Measurements from ENCODE around the gene CHST15. TPM values are rescaled to one million over a fixed set of nuclear protein-coding genes. Genes with fewer than 3 reads are reported as not detected.

Gene CHST15
- total and polyA plus RNA-seq, 8 donors: 2.6 to 30.4 (median 14.6) TPM

DNA sequence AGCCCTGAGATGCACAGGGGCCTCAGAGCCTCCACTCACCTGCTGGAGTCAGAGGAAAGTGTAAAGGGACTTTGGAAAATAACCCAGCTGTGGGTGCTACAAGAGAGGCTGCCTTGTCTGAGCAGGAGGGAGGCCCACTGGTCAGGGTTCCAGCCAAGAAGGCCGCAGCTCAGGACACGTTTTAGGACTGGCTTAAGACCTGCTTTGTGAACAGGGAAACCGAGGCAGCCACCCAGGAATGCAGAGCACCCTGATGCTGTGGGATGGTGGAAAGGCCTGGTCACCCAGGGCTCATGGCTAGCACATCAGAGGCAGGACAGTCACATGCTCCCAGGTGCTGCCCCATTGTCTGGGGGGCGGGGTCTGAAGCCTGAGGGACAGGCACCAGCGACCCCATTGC is 38.9 kb upstream of the CHST15 start:
- no peak overlapping the region for H3K27ac ChIP-seq
- H3K4me1 ChIP-seq: no peaks in the 10 kb centered on the region
- peaks cover 0 to 2% (median 0%) of the 10 kb centered on the region in 3 donors for H3K27me3 ChIP-seq
- no peaks in the 10 kb centered on the region for H3K9me3 ChIP-seq
- no peak overlapping the region for H3K4me3 ChIP-seq
- TF ChIP-seq POLR2AphosphoS5 (IDR thresholded peaks at IDR 0.05) (no peak), EP300 (IDR thresholded peaks at IDR 0.05) (no peak), CTCF (IDR thresholded peaks at IDR 0.05) (no peak), POLR2A (IDR thresholded peaks at IDR 0.05) (no peak)
- intact Hi-C loops (cut with DNase I; ENCODE audit: low total_unique reads): no loop called here
- 75 to 88% (median 82%) methylated on average over 5 of the region's 5 CpGs for WGBS, 5 donors
- no peak for DNase-seq
- no peaks in the 10 kb centered on the region for H3K36me3 ChIP-seq

DNA sequence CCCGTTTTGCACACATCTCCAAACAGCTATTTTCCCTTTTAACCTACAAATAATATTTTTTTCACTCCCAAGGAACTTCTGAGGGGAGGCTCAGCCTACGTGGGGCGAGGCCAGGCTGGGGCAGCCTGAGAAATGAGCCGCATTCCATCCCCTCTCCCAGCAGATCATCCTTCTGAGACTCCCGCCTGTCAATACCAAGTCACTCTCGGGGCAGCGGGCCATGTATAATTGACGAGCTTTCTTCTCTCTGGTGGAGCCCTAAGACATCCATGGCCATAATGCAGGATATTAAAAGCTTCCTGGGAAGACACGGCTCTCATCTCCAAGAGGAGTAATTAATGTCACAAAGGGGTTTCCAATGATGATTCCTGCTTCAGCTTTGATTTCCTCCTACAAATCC is 37.8 kb upstream of the CHST15 start:
- peaks cover 0 to 2% (median 0%) of the 10 kb centered on the region in 3 donors for H3K27me3 ChIP-seq
- WGBS, 5 donors: 82 to 86% (median 84%) methylated on average over 9 of the region's 9 CpGs
- H3K4me3 ChIP-seq: no peak overlapping the region
- no peak for TF ChIP-seq CTCF (IDR thresholded peaks at IDR 0.05)
- no peak for TF ChIP-seq POLR2A (IDR thresholded peaks at IDR 0.05)
- TF ChIP-seq EP300 (IDR thresholded peaks at IDR 0.05): no peak
- no peak for TF ChIP-seq POLR2AphosphoS5 (IDR thresholded peaks at IDR 0.05)
- H3K36me3 ChIP-seq: no peaks in the 10 kb centered on the region
- intact Hi-C loops (cut with DNase I; ENCODE audit: low total_unique reads): no loop called here
- H3K9me3 ChIP-seq: no peaks in the 10 kb centered on the region
- no peak overlapping the region for H3K27ac ChIP-seq
- H3K4me1 ChIP-seq: no peaks in the 10 kb centered on the region
- no peak for DNase-seq

DNA sequence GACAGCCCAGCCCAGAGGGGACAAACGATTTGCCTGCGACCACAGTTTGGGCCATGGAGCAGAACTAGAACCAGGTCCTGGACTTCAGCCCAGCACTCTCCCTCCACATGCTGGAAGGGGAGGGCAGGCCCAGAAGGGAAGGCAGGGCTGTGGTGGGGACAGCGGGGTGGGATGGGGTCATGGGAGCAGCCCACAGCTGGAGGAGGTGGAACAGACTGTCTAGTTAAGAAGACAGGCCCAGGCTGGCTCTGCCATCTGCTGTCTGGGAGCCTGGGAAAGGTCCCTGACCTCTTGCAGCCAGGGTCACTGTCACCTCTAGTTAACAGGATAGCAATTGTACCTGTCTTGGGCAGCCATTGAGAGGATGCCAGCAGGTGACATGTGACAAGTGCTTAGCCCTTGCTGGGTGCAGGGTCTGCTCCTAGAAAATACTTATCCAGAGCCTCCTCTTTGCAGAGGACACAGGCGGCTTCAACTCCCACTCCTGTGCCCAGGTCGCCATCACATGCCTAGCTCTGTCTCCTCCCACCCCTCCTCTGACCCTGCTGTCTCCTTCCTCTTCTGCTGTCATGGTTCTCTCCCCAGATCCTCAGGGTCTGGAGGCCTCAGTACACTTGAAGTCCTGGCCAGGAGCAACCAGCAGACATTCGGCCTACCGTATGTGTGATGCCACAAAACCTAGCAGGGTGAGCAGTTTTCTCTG is 37.0 kb upstream of the CHST15 start:
- intact Hi-C loops (cut with DNase I; ENCODE audit: low total_unique reads): no loop called here
- Histone ChIP-seq H3K27me3 (peaks cover 0 to 2% (median 0%) of the 10 kb centered on the region in 3 donors), H3K9me3 (no peaks in the 10 kb centered on the region), H3K4me3 (no peak overlapping the region), H3K36me3 (no peaks in the 10 kb centered on the region), H3K27ac (no peak overlapping the region), H3K4me1 (no peaks in the 10 kb centered on the region)
- no peak for DNase-seq
- TF ChIP-seq CTCF (IDR thresholded peaks at IDR 0.05) (no peak), EP300 (IDR thresholded peaks at IDR 0.05) (no peak), POLR2A (IDR thresholded peaks at IDR 0.05) (no peak), POLR2AphosphoS5 (IDR thresholded peaks at IDR 0.05) (no peak)
- WGBS, 5 donors: 77 to 92% (median 89%) methylated on average over 7 of the region's 7 CpGs

DNA sequence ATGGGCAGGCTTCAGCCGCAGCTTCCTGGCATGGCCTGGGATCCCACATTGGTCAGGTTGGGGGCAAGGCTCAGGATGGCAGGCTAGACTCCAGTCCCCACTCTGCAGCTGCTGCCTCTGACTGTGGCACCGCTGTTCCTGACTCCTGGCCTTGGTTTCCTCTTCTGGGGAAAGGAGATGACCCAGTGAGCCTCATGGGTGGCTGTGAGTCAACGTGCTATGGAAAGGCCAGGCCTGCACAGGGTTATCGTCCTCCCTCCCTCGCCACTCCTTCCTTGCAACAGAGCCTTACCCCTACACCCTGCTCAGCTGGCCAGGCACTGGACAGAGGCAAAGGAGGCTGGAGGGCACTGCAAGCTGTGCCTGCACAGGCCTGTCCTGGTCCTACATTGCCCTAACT is 36.1 kb upstream of the CHST15 start:
- TF ChIP-seq POLR2AphosphoS5 (IDR thresholded peaks at IDR 0.05) (no peak), EP300 (IDR thresholded peaks at IDR 0.05) (no peak), POLR2A (IDR thresholded peaks at IDR 0.05) (no peak), CTCF (IDR thresholded peaks at IDR 0.05) (no peak)
- no peak for DNase-seq
- Histone ChIP-seq H3K36me3 (no peaks in the 10 kb centered on the region), H3K9me3 (no peaks in the 10 kb centered on the region), H3K4me1 (no peaks in the 10 kb centered on the region), H3K27me3 (peaks cover 0 to 2% (median 0%) of the 10 kb centered on the region in 3 donors), H3K4me3 (no peak overlapping the region), H3K27ac (no peak overlapping the region)
- intact Hi-C loops (cut with DNase I; ENCODE audit: low total_unique reads): no loop called here
- WGBS, 5 donors: 84 to 97% (median 94%) methylated on average over 4 to 5 of the region's 5 CpGs
